ENCODE measurements around the gene PTGER3. TPM values are rescaled to one million over a fixed set of nuclear protein-coding genes. Genes with fewer than 3 reads are reported as not detected.

PTGER3 gene
- total RNA-seq, 1 donor from 2014 or later, result 0.64 TPM

- no peak overlapping the region for H2AFZ ChIP-seq (ENCODE audit: low read depth, low read length)
- Mint-ChIP-seq H3K36me3 (ENCODE audit: low read depth, unreplicated experiment) (no peaks in the 10 kb centered on the region), H3K27ac (ENCODE audit: unreplicated experiment) (no peak overlapping the region), H3K4me3 (ENCODE audit: unreplicated experiment) (no peak overlapping the region), H3K4me1 (ENCODE audit: low read depth, unreplicated experiment) (peaks cover 8% of the 10 kb centered on the region), H3K27me3 (ENCODE audit: low read depth, unreplicated experiment) (no peaks in the 10 kb centered on the region), H3K9me3 (ENCODE audit: unreplicated experiment) (peaks cover 2% of the 10 kb centered on the region)
- no peaks in the 10 kb centered on the region for H3K4me1 ChIP-seq (ENCODE audit: insufficient read depth, low read length)
- H3K4me2 ChIP-seq (ENCODE audit: low read length), result no peak overlapping the region
- no peaks in the 10 kb centered on the region for H3K36me3 ChIP-seq (ENCODE audit: insufficient read depth, low read length)
- no peaks in the 10 kb centered on the region for H3K79me2 ChIP-seq (ENCODE audit: insufficient read depth, low read length)
- no peak for FAIRE-seq
- no peaks in the 10 kb centered on the region for H3K27me3 ChIP-seq (ENCODE audit: insufficient read depth, low read length)
- H3K4me3 ChIP-seq (ENCODE audit: insufficient read depth, low read depth, low read length), result no peak overlapping the region
- no peak overlapping the region for H3K9ac ChIP-seq (ENCODE audit: low read length)
- no peaks in the 10 kb centered on the region for H3K9me3 ChIP-seq (ENCODE audit: insufficient read depth, low read depth, low read length)
- no peak overlapping the region for H3K27ac ChIP-seq (ENCODE audit: low read depth, low read length)
- TF ChIP-seq EZH2 (IDR thresholded peaks at IDR 0.05; ENCODE audit: insufficient read depth, low read length), result no peak
- no peak for TF ChIP-seq CTCF (IDR thresholded peaks at IDR 0.05; ENCODE audit: insufficient read depth, low read depth, low read length)
- H4K20me1 ChIP-seq (ENCODE audit: insufficient read depth, low read length), result no peaks in the 10 kb centered on the region
- DNase-seq (ENCODE audit: low read depth), result no peak
These were observed 28.8 kb downstream of the PTGER3 start for GRCh38 chr1:71018791-71019190.

DNA sequence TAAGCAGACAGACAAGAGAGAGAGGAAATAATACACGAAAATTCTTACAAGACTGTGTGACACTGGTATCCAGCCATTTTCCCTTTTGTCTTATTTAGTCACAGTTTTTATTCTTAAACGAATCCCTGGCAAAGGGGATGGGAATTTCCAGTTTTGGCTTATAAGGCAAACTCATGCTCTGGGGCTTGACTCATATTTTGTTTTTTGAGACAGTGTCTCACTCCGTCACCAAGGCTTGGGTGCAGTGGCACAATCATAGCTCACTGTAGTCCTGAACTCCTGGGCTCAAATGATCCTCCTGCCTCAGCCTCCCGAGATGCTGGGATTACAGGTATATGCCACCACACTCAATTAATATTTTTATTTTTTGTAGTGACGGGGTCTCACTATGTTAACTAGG, 31.9 kb downstream of the PTGER3 start:
- H3K36me3 Mint-ChIP-seq (ENCODE audit: low read depth, unreplicated experiment), result no peaks in the 10 kb centered on the region
- no peak for TF ChIP-seq CTCF (IDR thresholded peaks at IDR 0.05; ENCODE audit: insufficient read depth, low read depth, low read length)
- no peak for TF ChIP-seq EZH2 (IDR thresholded peaks at IDR 0.05; ENCODE audit: insufficient read depth, low read length)
- H3K9me3 Mint-ChIP-seq (ENCODE audit: unreplicated experiment), result peaks cover 2% of the 10 kb centered on the region
- H3K9ac ChIP-seq (ENCODE audit: low read length), result no peak overlapping the region
- no peak overlapping the region for H3K4me3 Mint-ChIP-seq (ENCODE audit: unreplicated experiment)
- H3K4me1 Mint-ChIP-seq (ENCODE audit: low read depth, unreplicated experiment), result peaks cover 8% of the 10 kb centered on the region
- FAIRE-seq (no peak), DNase-seq (ENCODE audit: low read depth) (no peak)
- H3K9me3 ChIP-seq (ENCODE audit: insufficient read depth, low read depth, low read length), result no peaks in the 10 kb centered on the region
- H3K4me2 ChIP-seq (ENCODE audit: low read length), result no peak overlapping the region
- no peak overlapping the region for H3K27ac Mint-ChIP-seq (ENCODE audit: unreplicated experiment)
- H3K27ac ChIP-seq (ENCODE audit: low read depth, low read length), result no peak overlapping the region
- no peaks in the 10 kb centered on the region for H3K27me3 ChIP-seq (ENCODE audit: insufficient read depth, low read length)
- no peak overlapping the region for H3K4me3 ChIP-seq (ENCODE audit: insufficient read depth, low read depth, low read length)
- H3K36me3 ChIP-seq (ENCODE audit: insufficient read depth, low read length), result no peaks in the 10 kb centered on the region
- H2AFZ ChIP-seq (ENCODE audit: low read depth, low read length), result no peak overlapping the region
- no peaks in the 10 kb centered on the region for H3K79me2 ChIP-seq (ENCODE audit: insufficient read depth, low read length)
- no peaks in the 10 kb centered on the region for H3K4me1 ChIP-seq (ENCODE audit: insufficient read depth, low read length)
- no peaks in the 10 kb centered on the region for H3K27me3 Mint-ChIP-seq (ENCODE audit: low read depth, unreplicated experiment)
- no peaks in the 10 kb centered on the region for H4K20me1 ChIP-seq (ENCODE audit: insufficient read depth, low read length)

- Mint-ChIP-seq H3K4me1 (ENCODE audit: low read depth, unreplicated experiment) (peaks cover 8% of the 10 kb centered on the region), H3K27ac (ENCODE audit: unreplicated experiment) (no peak overlapping the region), H3K4me3 (ENCODE audit: unreplicated experiment) (no peak overlapping the region), H3K9me3 (ENCODE audit: unreplicated experiment) (peaks cover 2% of the 10 kb centered on the region), H3K36me3 (ENCODE audit: low read depth, unreplicated experiment) (no peaks in the 10 kb centered on the region), H3K27me3 (ENCODE audit: low read depth, unreplicated experiment) (no peaks in the 10 kb centered on the region)
- no peaks in the 10 kb centered on the region for H4K20me1 ChIP-seq (ENCODE audit: insufficient read depth, low read length)
- H3K4me2 ChIP-seq (ENCODE audit: low read length), result no peak overlapping the region
- no peak overlapping the region for H3K4me3 ChIP-seq (ENCODE audit: insufficient read depth, low read depth, low read length)
- FAIRE-seq, result no peak
- TF ChIP-seq EZH2 (IDR thresholded peaks at IDR 0.05; ENCODE audit: insufficient read depth, low read length), result no peak
- no peak for TF ChIP-seq CTCF (IDR thresholded peaks at IDR 0.05; ENCODE audit: insufficient read depth, low read depth, low read length)
- no peak overlapping the region for H3K27ac ChIP-seq (ENCODE audit: low read depth, low read length)
- no peaks in the 10 kb centered on the region for H3K9me3 ChIP-seq (ENCODE audit: insufficient read depth, low read depth, low read length)
- no peaks in the 10 kb centered on the region for H3K79me2 ChIP-seq (ENCODE audit: insufficient read depth, low read length)
- H3K4me1 ChIP-seq (ENCODE audit: insufficient read depth, low read length), result no peaks in the 10 kb centered on the region
- no peaks in the 10 kb centered on the region for H3K27me3 ChIP-seq (ENCODE audit: insufficient read depth, low read length)
- H3K36me3 ChIP-seq (ENCODE audit: insufficient read depth, low read length), result no peaks in the 10 kb centered on the region
- peak; percentile 25 for DNase-seq (ENCODE audit: low read depth)
- no peak overlapping the region for H3K9ac ChIP-seq (ENCODE audit: low read length)
- H2AFZ ChIP-seq (ENCODE audit: low read depth, low read length), result no peak overlapping the region
These were observed 33.4 kb downstream of the PTGER3 start for GRCh38 chr1:71014178-71014579.
